AG04450 (cell line): ENCODE results near the gene TRHDE. TPM values are rescaled to one million over a fixed set of nuclear protein-coding genes. Genes with fewer than 3 reads are reported as not detected.
A peak's percentile ranks its signal among the peaks of the same experiment; 100 is the strongest.

ENCODE experiments used
- CTCF ChIA-PET: fragments of 300-600, 350-600 bp; formaldehyde crosslinking; extraction: SDS; loops from one replicate; lab custom pipeline; 2022; ENCODE audit warnings: antibody characterized with exemption, inconsistent platforms; lab: Charles Lee
- POLR2A ChIA-PET: fragments of 350-600 bp; formaldehyde crosslinking; extraction: SDS; loops from one replicate; lab custom pipeline; 2021; ENCODE audit warnings: antibody characterized with exemption, inconsistent platforms; lab: Yijun Ruan, JAX
- DNase-seq: peaks from one replicate; pipeline ENCODE4 v3.0.0-alpha.2; 2011; ENCODE audit warnings: low read depth, low spot score
- H3K27ac ChIP-seq: one replicate; pipeline ENCODE4 v1.5.1; 2012; ENCODE audit warnings: low read depth, low read length, control low read depth
- H3K27me3 ChIP-seq: one replicate; pipeline ENCODE4 v1.6.0; 2012; ENCODE audit warnings: low read length; ENCODE audit not compliant: control insufficient read depth, insufficient read depth
- H3K4me3 ChIP-seq: 2 replicates; pipeline ENCODE4 v1.5.1; 2011; ENCODE audit warnings: mild to moderate bottlenecking, low read depth, low read length, control low read depth
- H3K9me3 ChIP-seq: 2 replicates; pipeline ENCODE4 v1.5.1; 2012; ENCODE audit warnings: low read length; ENCODE audit not compliant: control insufficient read depth, insufficient read depth
- polyA plus RNA-seq: library from polyadenylated mRNA; depleted of rRNA; stranded (reverse); fragments of >200 nt; gene quantifications from 2 replicates; pipeline ENCODE4 v1.2.3, GENCODE V29; 2011
- TF ChIP-seq, protein P1 (sequence below): IDR thresholded peaks from 2 replicates; pipeline ENCODE4 v1.5.1; 2011; ENCODE audit warnings: low read depth, low read length, control low read depth, inconsistent platforms

TRHDE gene
- polyA plus RNA-seq, 1 experiment = 90.7 TPM

DNA sequence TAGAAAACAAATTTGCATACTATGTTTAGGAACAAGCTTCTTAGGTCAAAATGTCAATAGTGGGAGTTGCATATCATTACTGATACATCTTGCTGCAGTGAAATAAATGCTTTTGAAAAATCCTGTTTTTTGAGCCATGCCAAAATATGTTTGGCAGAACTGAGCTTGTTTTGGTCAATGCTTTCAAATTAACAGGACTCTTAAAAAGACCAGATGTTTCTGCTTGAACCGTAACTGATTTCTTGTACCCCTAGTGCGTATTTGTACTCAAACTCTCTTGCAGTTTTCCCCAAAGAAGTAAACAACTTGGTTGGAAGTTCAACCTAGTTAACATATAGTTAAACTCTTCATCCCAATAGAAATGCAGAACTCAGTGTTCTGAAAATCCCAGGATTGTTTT is 3.4 kb downstream of the TRHDE start:
- Histone ChIP-seq H3K27me3 (no peaks in the 10 kb centered on the region), H3K27ac (no peak overlapping the region), H3K9me3 (no peaks in the 10 kb centered on the region), H3K4me3 (peak overlapping the region; percentile 94)
- ChIA-PET POLR2A (interaction anchor here (1.7 to 2.7 kb wide), 2 partner anchors 13 to 20 kb away, joined by 8 read pairs; no protein-coding TSS in a partner anchor), CTCF (interaction anchor here (1.2 to 2.4 kb wide), 5 partner anchors 7 to 259 kb away, joined by 3 to 12 read pairs (median 8); no protein-coding TSS in a partner anchor)
- TF ChIP-seq, protein P1, sequence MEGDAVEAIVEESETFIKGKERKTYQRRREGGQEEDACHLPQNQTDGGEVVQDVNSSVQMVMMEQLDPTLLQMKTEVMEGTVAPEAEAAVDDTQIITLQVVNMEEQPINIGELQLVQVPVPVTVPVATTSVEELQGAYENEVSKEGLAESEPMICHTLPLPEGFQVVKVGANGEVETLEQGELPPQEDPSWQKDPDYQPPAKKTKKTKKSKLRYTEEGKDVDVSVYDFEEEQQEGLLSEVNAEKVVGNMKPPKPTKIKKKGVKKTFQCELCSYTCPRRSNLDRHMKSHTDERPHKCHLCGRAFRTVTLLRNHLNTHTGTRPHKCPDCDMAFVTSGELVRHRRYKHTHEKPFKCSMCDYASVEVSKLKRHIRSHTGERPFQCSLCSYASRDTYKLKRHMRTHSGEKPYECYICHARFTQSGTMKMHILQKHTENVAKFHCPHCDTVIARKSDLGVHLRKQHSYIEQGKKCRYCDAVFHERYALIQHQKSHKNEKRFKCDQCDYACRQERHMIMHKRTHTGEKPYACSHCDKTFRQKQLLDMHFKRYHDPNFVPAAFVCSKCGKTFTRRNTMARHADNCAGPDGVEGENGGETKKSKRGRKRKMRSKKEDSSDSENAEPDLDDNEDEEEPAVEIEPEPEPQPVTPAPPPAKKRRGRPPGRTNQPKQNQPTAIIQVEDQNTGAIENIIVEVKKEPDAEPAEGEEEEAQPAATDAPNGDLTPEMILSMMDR = no peak
- DNase-seq = no peak

DNA sequence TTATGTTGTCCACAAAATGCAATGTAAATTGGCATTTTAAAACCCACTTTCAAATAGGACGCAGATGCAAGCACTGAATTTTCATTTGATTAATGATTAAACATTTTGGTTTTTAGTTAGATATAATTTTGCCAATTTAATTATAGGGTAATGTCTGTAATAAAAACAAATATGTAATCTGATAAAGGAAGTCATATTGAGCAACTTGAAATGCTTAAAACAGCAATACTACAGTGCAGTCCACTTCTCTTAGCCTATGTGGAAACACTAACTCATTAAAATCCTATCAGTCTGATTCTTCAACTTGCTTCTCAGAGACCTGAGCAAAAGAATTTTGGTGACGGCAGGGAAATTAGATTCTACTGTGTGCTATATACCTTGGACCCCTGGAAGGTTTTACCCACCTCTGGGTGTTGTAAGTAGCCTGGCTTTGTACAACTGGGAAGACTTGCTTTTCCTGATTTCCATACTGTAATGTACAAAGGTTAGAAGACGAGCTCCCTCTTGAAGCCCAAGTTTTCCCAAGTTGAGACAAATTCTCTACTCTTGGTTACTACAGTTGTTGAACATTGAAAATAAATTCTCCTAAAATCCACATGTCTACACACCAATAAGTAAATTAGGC is 4.1 kb downstream of the TRHDE start:
- Histone ChIP-seq H3K27me3 (no peaks in the 10 kb centered on the region), H3K27ac (no peak overlapping the region), H3K4me3 (peak overlapping the region; percentile 94), H3K9me3 (no peaks in the 10 kb centered on the region)
- ChIA-PET POLR2A (interaction anchor here (1.8 kb wide), 1 partner anchor 19 kb away, joined by 8 read pairs; no protein-coding TSS in a partner anchor), CTCF (no interaction called here)
- TF ChIP-seq, protein P1 = no peak
- no peak for DNase-seq

DNA sequence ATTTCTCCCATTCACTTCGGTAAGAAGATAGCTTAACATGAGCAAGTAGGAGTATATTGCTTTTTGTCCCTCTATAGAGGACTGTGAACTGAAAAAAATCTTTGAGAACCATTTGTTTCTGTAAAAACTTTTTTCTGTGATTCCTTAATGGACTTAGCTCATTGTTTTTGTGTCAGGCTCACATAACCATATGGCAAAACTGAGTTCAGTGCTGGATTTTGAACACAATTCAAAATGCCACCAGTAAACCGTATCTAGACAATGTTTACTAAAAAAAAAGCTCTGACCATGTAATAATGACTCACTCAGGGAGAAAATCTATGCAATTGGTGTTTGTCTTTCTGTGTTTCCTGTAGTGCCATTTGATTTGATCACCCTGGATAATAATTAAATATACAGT is 5.2 kb downstream of the TRHDE start:
- Histone ChIP-seq H3K4me3 (peak overlapping the region; percentile 94), H3K9me3 (no peaks in the 10 kb centered on the region)
- POLR2A ChIA-PET = interaction anchor here (1.0 to 1.8 kb wide), 2 partner anchors 18 to 49 kb away, joined by 3 to 8 read pairs; no protein-coding TSS in a partner anchor

DNA sequence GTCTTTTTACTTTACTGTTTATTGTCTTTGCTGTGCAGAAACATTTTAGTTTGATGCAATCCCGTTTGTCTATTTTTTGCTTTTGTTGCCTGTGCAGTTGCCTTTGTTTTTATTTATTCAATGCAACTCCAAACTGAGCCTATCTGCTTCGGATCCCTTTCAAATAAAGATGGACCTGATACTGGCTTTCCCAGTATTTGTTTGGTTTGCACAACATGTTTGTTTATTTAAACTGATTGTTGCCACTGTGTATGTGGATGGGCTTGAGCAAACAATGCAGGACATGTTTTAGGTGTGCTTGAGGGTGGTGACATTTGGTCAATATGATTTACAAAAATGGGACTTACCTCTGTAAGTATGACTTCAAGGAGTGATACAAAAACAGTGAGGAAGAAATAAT is 6.7 kb downstream of the TRHDE start:
- ChIA-PET POLR2A (no interaction called here), CTCF (interaction anchor here (1.0 kb wide), 1 partner anchor 13 kb away, joined by 3 read pairs; no protein-coding TSS in a partner anchor)
- H3K27me3 ChIP-seq = no peaks in the 10 kb centered on the region
- no peak for DNase-seq
- no peak overlapping the region for H3K27ac ChIP-seq
- H3K4me3 ChIP-seq = no peak overlapping the region
- H3K9me3 ChIP-seq = no peaks in the 10 kb centered on the region
- TF ChIP-seq, protein P1 = no peak

More for the DNA sequence above, 5.2 kb downstream of the TRHDE start:
- DNase-seq = no peak
- Histone ChIP-seq H3K27me3 (no peaks in the 10 kb centered on the region), H3K27ac (no peak overlapping the region)
- CTCF ChIA-PET = interaction anchor here (1.2 kb wide), 1 partner anchor 13 kb away, joined by 3 read pairs; no protein-coding TSS in a partner anchor
- TF ChIP-seq, protein P1 = no peak

DNA sequence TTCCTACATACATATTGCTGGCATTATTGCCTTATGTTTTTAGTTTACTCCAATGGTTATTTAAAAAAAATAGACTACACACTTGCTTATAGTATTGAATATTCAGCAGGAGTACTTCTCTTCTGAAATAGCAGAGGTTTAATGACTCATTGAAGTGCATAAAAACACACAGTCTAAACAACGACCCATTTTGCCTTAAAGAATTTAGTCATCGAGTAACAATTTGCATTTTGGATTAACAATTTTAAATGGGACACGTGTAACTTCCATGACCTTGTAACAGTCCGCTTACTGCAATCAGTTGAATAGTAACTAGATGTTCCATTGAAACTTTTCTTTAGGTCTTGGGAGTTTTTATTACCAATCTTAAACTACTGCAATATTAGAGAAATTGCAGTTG is 9.0 kb downstream of the TRHDE start:
- Histone ChIP-seq H3K27me3 (no peaks in the 10 kb centered on the region), H3K9me3 (no peaks in the 10 kb centered on the region), H3K4me3 (no peak overlapping the region), H3K27ac (no peak overlapping the region)
- ChIA-PET CTCF (interaction anchor here (1.6 kb wide), 1 partner anchor 16 kb away, joined by 8 read pairs; no protein-coding TSS in a partner anchor), POLR2A (no interaction called here)
- TF ChIP-seq, protein P1 = no peak
- no peak for DNase-seq
